Amniotic stem cell (primary cell): Measurements from ENCODE around the gene SIGMAR1.
"Not testable (repeated sequence)": the region's sequence is repeated elsewhere in the genome, so short reads cannot be mapped to it uniquely, and the experiment has no call there.

ENCODE experiments used
- DNase-seq: peaks from one replicate; lab custom pipeline; 2025; lab: John Stamatoyannopoulos, UW

Gene SIGMAR1

GRCh38 chr9:34654323-34655051 lies 16.9 kb upstream of the SIGMAR1 start:
- DNase-seq, result no peak

GRCh38 chr9:34653151-34654072 lies 15.8 kb upstream of the SIGMAR1 start:
- no peak for DNase-seq

GRCh38 chr9:34652602-34653000 lies 15.0 kb upstream of the SIGMAR1 start:
- DNase-seq, result no peak

- DNase-seq, result no peak
These were observed 14.5 kb upstream of the SIGMAR1 start, which contains the start of gene IL11RA for GRCh38 chr9:34651876-34652601. Gene IL11RA, plus strand, starts transcription at chr9:34652185. Its CDS starts 3,033 bp downstream, at chr9:34655218.

- no peak for DNase-seq
These were observed 13.7 kb upstream of the SIGMAR1 start for GRCh38 chr9:34651321-34651720.

GRCh38 chr9:34650816-34651215 lies 13.2 kb upstream of the SIGMAR1 start:
- no peak for DNase-seq

GRCh38 chr9:34648673-34649072 lies 11.1 kb upstream of the SIGMAR1 start:
- no peak for DNase-seq

GRCh38 chr9:34647651-34648050 lies 10.1 kb upstream of the SIGMAR1 start:
- no peak for DNase-seq

- no peak for DNase-seq
These were observed 9.5 kb upstream of the SIGMAR1 start for GRCh38 chr9:34647084-34647403.

- DNase-seq, result peak; percentile 64
These were observed 8.9 kb upstream of the SIGMAR1 start, which contains the start of gene GALT for GRCh38 chr9:34646211-34647083. Gene GALT, plus strand, starts transcription at chr9:34646675. Its CDS starts 30 bp downstream, at chr9:34646705.

GRCh38 chr9:34644766-34645314 lies 7.3 kb upstream of the SIGMAR1 start:
- no peak for DNase-seq

GRCh38 chr9:34642679-34643078 lies 5.1 kb upstream of the SIGMAR1 start:
- no peak for DNase-seq

- DNase-seq, result not testable (repeated sequence)
These were observed 1.7 kb upstream of the SIGMAR1 start for GRCh38 chr9:34639322-34639721.

GRCh38 chr9:34638138-34638445 lies 505 bp upstream of the SIGMAR1 start:
- no peak for DNase-seq

GRCh38 chr9:34636791-34637355 lies 714 bp downstream of the SIGMAR1 start:
- DNase-seq, result no peak

GRCh38 chr9:34635556-34635955 lies 2.0 kb downstream of the SIGMAR1 start:
- DNase-seq, result no peak

- DNase-seq, result no peak
These were observed 2.9 kb downstream of the SIGMAR1 start for GRCh38 chr9:34634551-34635248.

GRCh38 chr9:34633851-34634550 lies 3.6 kb downstream of the SIGMAR1 start:
- no peak for DNase-seq

GRCh38 chr9:34633166-34633565 lies 4.4 kb downstream of the SIGMAR1 start:
- no peak for DNase-seq
